A673 (cell line): Measurements from ENCODE around the gene ZNF611.
"Not testable (repeated sequence)": the region's sequence is repeated elsewhere in the genome, so short reads cannot be mapped to it uniquely, and the experiment has no call there.

Source experiments
- CTCF ChIP-seq: fragments of 300-800, 200-600 bp; sonication (generic); conservative IDR thresholded peaks from 2 replicates; pipeline ENCODE4 v1.5.1; 2017; ENCODE audit warnings: low read depth, mild to moderate bottlenecking, antibody characterized with exemption, low read length, moderate library complexity, mixed read lengths
- EZH2 ChIP-seq: fragments of 200-600 bp; sonication (generic); IDR thresholded peaks from 2 replicates; pipeline ENCODE4 v1.6.1; 2017; ENCODE audit warnings: borderline replicate concordance, low read depth, mild to moderate bottlenecking, mixed read lengths, antibody characterized with exemption, low read length; ENCODE audit not compliant: poor library complexity, severe bottlenecking

- not testable (repeated sequence) for TF ChIP-seq CTCF, EZH2
These were observed 40.6 kb downstream of the ZNF611 start for GRCh38 chr19:52694281-52694680.
